Activated naive CD8-positive, alpha-beta T cell treated with anti-CD3 and anti-CD28 coated beads, Interleukin-2, amount 10 ng/mL, durations not matched to agents 7 days and 5 days (primary cell): ENCODE measurements around the gene NXNL2. TPM values are rescaled to one million over a fixed set of nuclear protein-coding genes. Genes with fewer than 3 reads are reported as not detected.

ENCODE experiments used
- ATAC-seq: fragments of 150-1000 bp; cut with Tn5 transposase; one replicate; pipeline ENCODE4 v1.10.0; 2021; ENCODE audit warnings: low read depth, moderate library complexity
- POLR2A ChIA-PET: fragments of 350-600 bp; sonication (Branson Sonifier 250); formaldehyde crosslinking; loops from one replicate; lab custom pipeline; 2021; ENCODE audit warnings: antibody characterized with exemption; lab: Charles Lee
- DNase-seq: peaks from one replicate; pipeline ENCODE4 v3.0.0; 2021
- H3K27ac Mint-ChIP-seq: one replicate; pipeline ENCODE4 v1.8.0; 2022; ENCODE audit warnings: mild to moderate bottlenecking, mixed read lengths
- H3K27me3 Mint-ChIP-seq: one replicate; pipeline ENCODE4 v1.8.0; 2022; ENCODE audit warnings: mild to moderate bottlenecking, moderate library complexity, mixed read lengths
- H3K36me3 Mint-ChIP-seq: one replicate; pipeline ENCODE4 v1.8.0; 2021; ENCODE audit warnings: mild to moderate bottlenecking, mixed read lengths
- H3K4me1 Mint-ChIP-seq: one replicate; pipeline ENCODE4 v1.8.0; 2021; ENCODE audit warnings: mixed read lengths
- H3K4me3 Mint-ChIP-seq: one replicate; pipeline ENCODE4 v1.8.0; 2022; ENCODE audit warnings: mild to moderate bottlenecking, moderate library complexity, mixed read lengths
- H3K9me3 Mint-ChIP-seq: one replicate; pipeline ENCODE4 v1.8.0; 2021; ENCODE audit warnings: mixed read lengths
- total RNA-seq, 2 experiments: library from RNA; stranded (reverse); gene quantifications; one replicate each; pipeline ENCODE4 v1.2.3, GENCODE V29; 2021

NXNL2 gene
- total RNA-seq, 2 experiments from 2014 or later, result not detected

GRCh38 chr9:88537761-88538091 is 2.7 kb downstream of the NXNL2 start:
- no peaks in the 10 kb centered on the region for H3K36me3 Mint-ChIP-seq
- peak; percentile 57 for ATAC-seq
- POLR2A ChIA-PET, result no interaction called here
- no peaks in the 10 kb centered on the region for H3K9me3 Mint-ChIP-seq
- no peak overlapping the region for H3K4me3 Mint-ChIP-seq
- no peak overlapping the region for H3K27ac Mint-ChIP-seq
- no peak for DNase-seq
- peaks cover 12% of the 10 kb centered on the region for H3K4me1 Mint-ChIP-seq
- peaks cover 46% of the 10 kb centered on the region for H3K27me3 Mint-ChIP-seq

GRCh38 chr9:88538311-88539085 is 3.5 kb downstream of the NXNL2 start:
- DNase-seq (no peak), ATAC-seq (no peak)
- POLR2A ChIA-PET, result no interaction called here
- Mint-ChIP-seq H3K36me3 (no peaks in the 10 kb centered on the region), H3K9me3 (no peaks in the 10 kb centered on the region), H3K4me1 (peaks cover 10% of the 10 kb centered on the region), H3K27ac (no peak overlapping the region), H3K4me3 (no peak overlapping the region), H3K27me3 (peaks cover 38% of the 10 kb centered on the region)

GRCh38 chr9:88539246-88539645 is 4.3 kb downstream of the NXNL2 start:
- POLR2A ChIA-PET, result no interaction called here
- Mint-ChIP-seq H3K4me1 (peaks cover 8% of the 10 kb centered on the region), H3K4me3 (no peak overlapping the region), H3K27ac (no peak overlapping the region), H3K27me3 (peaks cover 32% of the 10 kb centered on the region), H3K9me3 (no peaks in the 10 kb centered on the region), H3K36me3 (no peaks in the 10 kb centered on the region)
- DNase-seq (no peak), ATAC-seq (no peak)

- POLR2A ChIA-PET, result no interaction called here
- Mint-ChIP-seq H3K27me3 (peaks cover 28% of the 10 kb centered on the region), H3K27ac (no peak overlapping the region), H3K4me1 (peaks cover 8% of the 10 kb centered on the region), H3K36me3 (no peaks in the 10 kb centered on the region), H3K4me3 (no peak overlapping the region), H3K9me3 (no peaks in the 10 kb centered on the region)
- ATAC-seq (no peak), DNase-seq (no peak)
Measured at GRCh38 chr9:88540251-88540763, 5.3 kb downstream of the NXNL2 start.

- Mint-ChIP-seq H3K36me3 (no peaks in the 10 kb centered on the region), H3K27me3 (peaks cover 5% of the 10 kb centered on the region), H3K27ac (no peak overlapping the region), H3K4me1 (no peaks in the 10 kb centered on the region), H3K9me3 (peaks cover 5% of the 10 kb centered on the region), H3K4me3 (no peak overlapping the region)
- ATAC-seq (no peak), DNase-seq (no peak)
- POLR2A ChIA-PET, result no interaction called here
Measured at GRCh38 chr9:88544245-88544644, 9.3 kb downstream of the NXNL2 start.

- H3K4me1 Mint-ChIP-seq, result no peaks in the 10 kb centered on the region
Measured at GRCh38 chr9:88551546-88552137, 16.7 kb downstream of the NXNL2 start.

GRCh38 chr9:88553350-88553749 is 18.4 kb downstream of the NXNL2 start:
- POLR2A ChIA-PET, result no interaction called here
- H3K4me3 Mint-ChIP-seq, result no peak overlapping the region
- no peak for DNase-seq
- ATAC-seq, result no peak
- no peaks in the 10 kb centered on the region for H3K4me1 Mint-ChIP-seq
- H3K9me3 Mint-ChIP-seq, result peaks cover 5% of the 10 kb centered on the region
- H3K27ac Mint-ChIP-seq, result no peak overlapping the region
- peaks cover 9% of the 10 kb centered on the region for H3K27me3 Mint-ChIP-seq
- H3K36me3 Mint-ChIP-seq, result no peaks in the 10 kb centered on the region

More at GRCh38 chr9:88551546-88552137, 16.7 kb downstream of the NXNL2 start:
- no peak for ATAC-seq
- peaks cover 5% of the 10 kb centered on the region for H3K9me3 Mint-ChIP-seq
- POLR2A ChIA-PET, result no interaction called here
- H3K36me3 Mint-ChIP-seq, result no peaks in the 10 kb centered on the region
- DNase-seq, result no peak
- H3K27me3 Mint-ChIP-seq, result peaks cover 7% of the 10 kb centered on the region
- no peak overlapping the region for H3K27ac Mint-ChIP-seq
- no peak overlapping the region for H3K4me3 Mint-ChIP-seq

- ATAC-seq (no peak), DNase-seq (no peak)
- no peaks in the 10 kb centered on the region for H3K36me3 Mint-ChIP-seq
- POLR2A ChIA-PET, result no interaction called here
- no peaks in the 10 kb centered on the region for H3K4me1 Mint-ChIP-seq
- H3K27ac Mint-ChIP-seq, result no peak overlapping the region
- no peaks in the 10 kb centered on the region for H3K9me3 Mint-ChIP-seq
- peaks cover 7% of the 10 kb centered on the region for H3K27me3 Mint-ChIP-seq
- no peak overlapping the region for H3K4me3 Mint-ChIP-seq
Measured at GRCh38 chr9:88555268-88555980, 20.4 kb downstream of the NXNL2 start.

- Mint-ChIP-seq H3K36me3 (no peaks in the 10 kb centered on the region), H3K9me3 (no peaks in the 10 kb centered on the region), H3K27ac (no peak overlapping the region), H3K4me3 (no peak overlapping the region), H3K27me3 (peaks cover 10% of the 10 kb centered on the region), H3K4me1 (no peaks in the 10 kb centered on the region)
- no peak for ATAC-seq
- POLR2A ChIA-PET, result no interaction called here
- DNase-seq, result no peak
Measured at GRCh38 chr9:88559661-88560060, 24.7 kb downstream of the NXNL2 start.

- H3K9me3 Mint-ChIP-seq, result no peaks in the 10 kb centered on the region
- H3K27ac Mint-ChIP-seq, result no peak overlapping the region
Measured at GRCh38 chr9:88567870-88568269, 32.9 kb downstream of the NXNL2 start.

GRCh38 chr9:88571419-88571818 is 36.4 kb downstream of the NXNL2 start:
- Mint-ChIP-seq H3K9me3 (no peaks in the 10 kb centered on the region), H3K27me3 (peaks cover 23% of the 10 kb centered on the region), H3K4me1 (peaks cover 1% of the 10 kb centered on the region), H3K4me3 (no peak overlapping the region), H3K36me3 (no peaks in the 10 kb centered on the region), H3K27ac (no peak overlapping the region)
- no peak for DNase-seq
- POLR2A ChIA-PET, result no interaction called here
- ATAC-seq, result no peak

More at GRCh38 chr9:88567870-88568269, 32.9 kb downstream of the NXNL2 start:
- ATAC-seq (no peak), DNase-seq (no peak)
- no peaks in the 10 kb centered on the region for H3K36me3 Mint-ChIP-seq
- no peak overlapping the region for H3K4me3 Mint-ChIP-seq
- no peaks in the 10 kb centered on the region for H3K4me1 Mint-ChIP-seq
- peaks cover 10% of the 10 kb centered on the region for H3K27me3 Mint-ChIP-seq
- POLR2A ChIA-PET, result no interaction called here

- POLR2A ChIA-PET, result no interaction called here
- no peaks in the 10 kb centered on the region for H3K9me3 Mint-ChIP-seq
- peaks cover 1% of the 10 kb centered on the region for H3K4me1 Mint-ChIP-seq
- H3K27me3 Mint-ChIP-seq, result peaks cover 18% of the 10 kb centered on the region
- no peak for DNase-seq
- H3K4me3 Mint-ChIP-seq, result no peak overlapping the region
- H3K27ac Mint-ChIP-seq, result no peak overlapping the region
- ATAC-seq, result no peak
- H3K36me3 Mint-ChIP-seq, result no peaks in the 10 kb centered on the region
Measured at GRCh38 chr9:88572684-88573083, 37.7 kb downstream of the NXNL2 start.

GRCh38 chr9:88574953-88575352 is 40.0 kb downstream of the NXNL2 start:
- no peak for ATAC-seq
- no peak overlapping the region for H3K27ac Mint-ChIP-seq
- H3K36me3 Mint-ChIP-seq, result no peaks in the 10 kb centered on the region

More at GRCh38 chr9:88574953-88575352, 40.0 kb downstream of the NXNL2 start:
- POLR2A ChIA-PET, result no interaction called here
- H3K9me3 Mint-ChIP-seq, result no peaks in the 10 kb centered on the region
- no peak overlapping the region for H3K4me3 Mint-ChIP-seq
- H3K4me1 Mint-ChIP-seq, result peaks cover 4% of the 10 kb centered on the region
- H3K27me3 Mint-ChIP-seq, result peaks cover 18% of the 10 kb centered on the region
- no peak for DNase-seq
